D721Med (cell line): ENCODE data around the gene MRPL48.

ENCODE experiments used
- DNase-seq: peaks from one replicate; pipeline ENCODE4 v3.0.0; 2011; ENCODE audit warnings: low spot score; ENCODE audit not compliant: insufficient read length
- FAIRE-seq: peaks from 2 replicates; lab custom pipeline; 2011; peaks lifted over from hg19 to GRCh38; lab: Jason Lieb, UNC
- CTCF ChIP-seq: IDR thresholded peaks from 2 replicates; pipeline ENCODE4 v1.5.1; 2012; ENCODE audit warnings: mild to moderate bottlenecking, control low read depth; ENCODE audit not compliant: insufficient read depth; ENCODE audit errors: missing control alignments

Gene MRPL48

GRCh38 chr11:73862986-73863385 is 75.3 kb downstream of the MRPL48 start:
- FAIRE-seq (no peak), DNase-seq (no peak)
- no peak for TF ChIP-seq CTCF

- FAIRE-seq (no peak), DNase-seq (no peak)
- TF ChIP-seq CTCF: no peak
Observed at GRCh38 chr11:73866095-73866579, 78.5 kb downstream of the MRPL48 start.

- no peak for DNase-seq
- FAIRE-seq: no peak
Observed at GRCh38 chr11:73866586-73866996, 78.9 kb downstream of the MRPL48 start.

GRCh38 chr11:73869332-73869949 is 81.8 kb downstream of the MRPL48 start:
- DNase-seq: no peak
- TF ChIP-seq CTCF: no peak
- no peak for FAIRE-seq

More at GRCh38 chr11:73866586-73866996, 78.9 kb downstream of the MRPL48 start:
- no peak for TF ChIP-seq CTCF

- DNase-seq (no peak), FAIRE-seq (no peak)
- no peak for TF ChIP-seq CTCF
Observed at GRCh38 chr11:73870261-73870660, 82.6 kb downstream of the MRPL48 start.

- DNase-seq (no peak), FAIRE-seq (no peak)
- TF ChIP-seq CTCF: no peak
Observed at GRCh38 chr11:73872749-73873357, 85.2 kb downstream of the MRPL48 start.

- FAIRE-seq: no peak
- no peak for TF ChIP-seq CTCF
- DNase-seq: no peak
Observed at GRCh38 chr11:73875380-73875779, 87.7 kb downstream of the MRPL48 start.
